Inferior parietal cortex (tissue), 1 donor: ENCODE results near the gene MAPK4.
"Not testable (repeated sequence)": the region's sequence is repeated elsewhere in the genome, so short reads cannot be mapped to it uniquely, and the experiment has no call there.

Experiments
- DNase-seq: peaks from one replicate; pipeline ENCODE4 v3.0.0-alpha.2; 2016; ENCODE audit errors: extremely low spot score

Gene MAPK4

DNA sequence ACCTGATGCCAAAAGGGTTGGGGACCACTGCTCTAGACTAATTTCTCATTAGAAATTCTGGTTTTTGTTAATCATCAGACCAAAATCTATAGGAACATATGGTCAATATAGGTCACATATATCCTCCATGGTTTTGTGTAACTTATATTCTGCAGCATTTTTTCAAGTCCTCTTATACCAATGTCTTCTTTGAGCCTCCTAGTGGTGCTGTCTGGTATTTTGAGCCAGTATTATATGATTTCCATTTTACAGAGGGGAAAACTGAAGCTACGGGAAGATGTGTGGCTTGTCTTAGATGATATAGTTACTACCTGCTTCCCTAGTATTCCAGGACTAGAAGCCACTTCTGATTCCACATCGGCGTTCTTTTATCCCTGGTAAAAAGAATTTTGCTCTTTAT lies 13.8 kb downstream of the MAPK4 start:
- DNase-seq, result no peak

DNA sequence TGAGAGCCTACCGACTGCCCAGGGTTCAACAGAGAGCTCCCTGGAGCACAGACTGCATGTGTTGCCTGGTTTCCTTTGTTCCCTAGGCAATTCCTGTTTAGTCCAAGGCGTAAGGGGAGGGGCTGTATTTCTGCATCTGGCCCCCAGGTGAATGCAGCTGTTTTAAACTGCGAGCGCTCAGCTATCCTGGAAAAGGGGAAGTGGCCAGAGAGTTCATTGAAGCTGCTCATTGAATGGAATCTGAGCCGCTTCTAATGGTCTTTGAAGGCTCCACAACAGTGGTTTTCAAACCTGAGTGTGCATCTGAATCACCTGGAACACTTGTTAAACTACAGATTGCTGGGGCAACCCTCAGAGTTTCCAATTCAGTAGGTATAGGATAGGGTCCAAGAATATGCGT lies 18.1 kb downstream of the MAPK4 start:
- no peak for DNase-seq

DNA sequence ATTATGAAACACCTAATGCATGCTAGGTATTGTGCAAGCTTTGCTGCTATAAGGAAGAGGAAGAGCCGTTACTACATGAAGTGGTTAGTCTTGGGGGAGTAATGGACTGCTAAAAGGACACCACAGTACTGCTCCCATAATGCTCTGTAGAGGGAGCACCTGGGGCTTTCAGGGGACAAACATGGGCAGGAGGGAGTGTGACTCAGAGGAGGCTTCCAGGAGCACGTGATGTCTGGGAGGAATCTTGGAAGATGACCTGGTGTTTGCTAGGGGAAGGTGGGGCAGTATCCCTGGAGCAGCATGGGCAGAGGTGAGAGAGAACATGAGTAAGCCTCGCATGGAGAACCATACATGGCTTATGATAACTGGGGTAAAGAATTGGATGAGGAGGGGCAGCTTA lies 18.8 kb downstream of the MAPK4 start:
- no peak for DNase-seq

DNA sequence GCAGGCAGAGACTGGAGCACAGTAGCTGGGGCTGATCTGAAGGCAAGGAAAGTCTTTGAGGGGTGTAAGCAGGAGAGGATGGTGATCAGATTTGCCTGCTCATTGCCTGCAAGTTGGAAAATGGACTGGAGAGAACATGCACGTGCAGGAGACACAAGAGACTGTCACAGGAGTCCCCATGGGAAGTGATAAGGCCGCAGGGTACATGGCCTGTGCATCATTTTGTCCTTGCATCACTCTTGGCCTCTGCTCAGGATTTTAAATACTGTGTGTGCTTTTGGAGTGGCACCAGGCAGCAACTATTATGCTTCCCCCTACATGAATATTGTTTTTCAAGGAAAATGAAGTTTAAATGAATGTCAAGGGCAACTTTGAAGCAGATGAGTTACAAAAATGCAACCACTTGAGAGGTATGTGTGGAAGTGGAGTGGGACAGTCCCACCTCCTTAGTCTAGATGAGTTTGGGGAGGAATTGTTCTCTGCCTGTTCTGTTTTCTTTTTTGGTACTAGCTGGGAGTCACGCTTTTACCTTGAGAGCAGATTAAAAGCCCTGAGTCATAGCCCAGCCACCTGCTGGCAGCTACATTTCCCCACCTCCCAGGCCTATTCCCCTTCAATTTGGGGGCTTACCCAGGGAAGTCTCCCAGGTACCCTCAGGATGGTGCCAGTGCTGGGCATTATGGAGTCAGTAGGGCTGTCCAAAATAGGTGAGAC lies 19.3 kb downstream of the MAPK4 start:
- DNase-seq, result no peak

DNA sequence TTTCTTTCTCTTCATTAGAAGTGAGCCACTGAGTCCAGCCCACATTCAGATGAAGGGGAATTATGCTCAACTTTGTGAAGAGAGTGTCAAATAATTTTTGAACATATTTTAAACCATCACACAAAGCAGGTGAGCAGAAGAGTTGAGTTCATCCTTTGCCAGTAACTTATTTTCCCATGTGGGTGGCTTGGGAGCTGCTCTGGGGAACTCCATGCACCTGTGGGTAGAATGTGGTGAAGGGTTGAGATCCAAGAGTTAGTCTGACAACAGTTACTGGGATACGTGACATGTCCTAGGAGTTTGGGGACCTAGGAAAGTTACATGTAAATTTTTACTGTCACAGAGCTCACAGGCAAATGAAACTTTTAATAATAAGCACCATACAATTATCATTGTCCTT lies 21.6 kb downstream of the MAPK4 start:
- no peak for DNase-seq

DNA sequence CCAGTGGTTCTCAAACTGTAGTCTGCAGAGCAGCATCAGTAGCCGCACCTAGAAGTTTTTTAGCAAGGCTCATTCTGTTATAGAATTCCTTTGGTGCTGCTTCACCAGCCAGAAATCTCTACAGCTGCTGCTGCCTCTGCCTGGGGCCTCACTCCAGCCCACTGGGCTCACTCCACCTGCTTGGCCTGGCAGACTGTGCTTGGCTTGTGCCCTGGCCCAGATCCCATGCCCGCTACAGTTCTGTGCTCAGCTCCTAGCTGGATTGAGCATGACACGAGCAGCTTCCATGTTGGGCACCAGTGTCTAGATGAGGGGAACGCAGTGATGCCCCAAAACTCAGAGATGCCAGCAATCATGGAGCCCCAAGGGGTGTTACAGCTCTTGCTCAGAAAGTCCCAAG lies 22.6 kb downstream of the MAPK4 start:
- DNase-seq, result no peak

DNA sequence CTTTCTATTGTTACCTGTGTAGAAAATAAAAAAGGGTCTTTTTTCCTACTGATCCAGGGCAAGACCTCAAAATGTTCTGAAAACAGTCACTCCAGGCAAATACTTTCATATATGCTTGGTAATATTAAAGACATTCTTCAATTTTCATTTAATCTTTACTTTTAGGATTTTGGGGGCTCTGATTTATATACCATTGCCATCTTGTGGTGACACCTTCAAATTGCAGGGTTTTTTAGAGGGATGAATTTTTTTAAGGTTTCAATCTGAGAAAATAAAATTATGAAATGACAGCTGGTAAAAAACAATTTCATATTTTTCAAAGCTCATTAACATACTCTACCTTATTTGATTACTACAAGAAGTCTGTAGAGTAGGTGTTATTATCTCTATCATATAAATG lies 26.8 kb downstream of the MAPK4 start:
- DNase-seq, result no peak

DNA sequence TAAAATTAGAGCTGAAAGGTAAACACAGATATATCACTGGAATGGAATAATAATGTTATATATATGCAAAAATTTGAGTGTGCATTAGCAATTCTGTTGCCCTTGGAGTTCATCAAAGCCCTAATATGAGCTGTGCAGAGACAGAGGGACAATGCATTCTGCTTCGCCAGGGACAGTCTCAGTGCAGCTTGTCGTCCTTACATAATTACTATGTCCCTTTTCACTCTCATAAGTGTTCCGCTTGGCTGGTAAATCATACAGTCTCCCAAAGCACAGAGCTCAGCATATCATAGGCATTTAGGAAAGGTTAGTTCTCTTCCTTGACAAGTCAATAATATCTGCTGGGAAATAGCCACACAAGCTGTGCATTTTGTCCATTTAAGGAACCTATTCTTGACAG lies 30.7 kb downstream of the MAPK4 start:
- DNase-seq, result no peak

DNA sequence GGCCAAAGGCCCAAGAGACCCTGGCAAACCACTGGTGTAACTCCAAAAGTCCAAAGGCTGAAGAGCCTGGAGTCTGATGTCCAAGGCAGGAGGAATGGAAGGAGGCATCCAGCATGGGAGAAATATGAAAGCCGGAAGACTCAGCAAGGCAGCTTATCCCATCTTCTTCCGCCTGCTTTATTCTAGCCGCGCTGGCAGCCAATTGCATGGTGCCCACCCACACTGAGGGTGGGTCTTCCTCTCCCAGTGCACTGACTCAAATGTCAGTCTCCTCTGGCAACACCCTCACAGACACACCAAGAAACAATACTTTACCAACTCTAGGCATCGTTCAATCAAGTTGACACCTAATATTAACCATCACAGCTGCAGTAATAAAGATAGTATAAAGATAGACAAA lies 34.1 kb downstream of the MAPK4 start:
- no peak for DNase-seq

DNA sequence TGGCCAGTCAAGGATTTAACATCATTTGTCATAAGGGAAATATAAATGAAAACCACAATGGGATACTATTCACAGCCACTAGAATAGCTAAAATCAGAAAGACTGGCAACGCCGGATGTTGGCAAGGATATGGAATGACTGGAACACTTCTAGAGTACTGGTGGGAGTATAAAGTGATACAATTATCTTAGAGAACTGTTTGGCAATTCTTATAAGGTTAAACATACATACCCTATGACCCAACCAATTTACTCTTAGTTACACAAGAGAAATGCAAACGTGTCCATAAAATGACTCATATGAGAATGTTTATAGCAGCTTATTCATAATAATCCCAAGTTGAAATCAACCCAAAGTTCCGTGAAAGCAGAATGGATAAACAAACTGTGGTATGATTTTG lies 35.1 kb downstream of the MAPK4 start:
- no peak for DNase-seq

DNA sequence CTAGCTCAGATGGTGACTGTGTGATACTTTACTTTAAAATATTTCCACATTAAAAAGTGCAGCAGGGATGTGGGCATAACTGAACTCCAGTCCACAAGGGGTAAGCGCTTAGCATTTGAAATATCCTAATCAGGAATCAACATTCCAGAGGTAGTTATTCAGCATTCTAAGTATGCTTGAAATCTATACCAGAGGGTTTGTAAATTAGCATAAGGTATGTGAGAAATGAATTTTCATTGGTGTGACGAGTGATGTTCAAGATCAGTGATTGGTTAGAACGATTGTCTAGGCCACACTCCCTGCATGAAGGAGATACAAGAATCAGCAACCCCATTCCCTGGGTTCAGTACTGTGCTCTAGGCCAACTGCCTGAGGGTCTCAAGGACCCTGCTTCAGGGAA lies 42.6 kb downstream of the MAPK4 start:
- no peak for DNase-seq

DNA sequence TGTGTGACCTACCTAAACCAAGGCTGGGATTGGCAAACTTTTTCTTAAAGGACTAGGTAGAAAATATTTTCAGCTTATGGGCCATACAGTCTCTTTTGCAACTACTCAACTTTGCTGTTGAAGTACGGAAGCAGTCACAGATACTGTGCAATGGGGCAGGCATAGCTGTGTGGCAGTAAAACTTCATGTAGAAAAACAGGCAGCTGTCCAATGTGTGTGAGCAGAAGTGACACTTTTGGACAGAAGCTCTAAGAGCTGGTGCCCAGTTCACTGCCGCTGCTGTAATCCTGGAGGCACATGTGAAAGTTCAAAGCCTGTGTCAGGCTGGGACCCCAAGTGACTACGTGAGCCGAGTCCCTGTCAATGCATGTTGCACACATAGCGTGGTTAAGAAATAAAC lies 46.7 kb downstream of the MAPK4 start:
- no peak for DNase-seq

DNA sequence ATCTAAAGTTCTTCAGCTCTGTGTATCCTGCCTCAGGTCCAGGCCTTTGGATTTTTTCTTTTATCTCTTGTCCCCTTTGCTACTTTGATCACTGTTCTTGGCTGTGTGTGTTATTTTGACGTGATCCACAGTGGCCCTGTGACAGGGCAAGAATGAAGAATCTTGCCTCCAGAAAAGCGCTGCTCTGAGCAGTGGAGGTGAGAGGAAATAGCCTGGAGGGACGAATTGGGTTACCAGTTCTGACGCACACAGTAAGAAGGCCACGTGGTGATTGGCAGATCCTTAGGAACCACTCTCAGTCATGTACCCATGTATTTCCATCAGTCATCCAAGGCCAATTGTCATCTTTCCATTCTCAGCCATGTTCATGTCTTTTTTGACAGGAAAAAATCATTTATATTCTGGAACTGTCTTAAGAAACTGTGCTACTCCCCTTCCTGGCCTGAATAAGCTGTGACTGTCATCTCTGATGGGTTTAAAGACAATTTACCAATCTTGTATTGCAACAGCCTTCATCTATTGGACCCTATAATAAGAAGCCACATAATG lies 47.6 kb downstream of the MAPK4 start:
- DNase-seq, result no peak

DNA sequence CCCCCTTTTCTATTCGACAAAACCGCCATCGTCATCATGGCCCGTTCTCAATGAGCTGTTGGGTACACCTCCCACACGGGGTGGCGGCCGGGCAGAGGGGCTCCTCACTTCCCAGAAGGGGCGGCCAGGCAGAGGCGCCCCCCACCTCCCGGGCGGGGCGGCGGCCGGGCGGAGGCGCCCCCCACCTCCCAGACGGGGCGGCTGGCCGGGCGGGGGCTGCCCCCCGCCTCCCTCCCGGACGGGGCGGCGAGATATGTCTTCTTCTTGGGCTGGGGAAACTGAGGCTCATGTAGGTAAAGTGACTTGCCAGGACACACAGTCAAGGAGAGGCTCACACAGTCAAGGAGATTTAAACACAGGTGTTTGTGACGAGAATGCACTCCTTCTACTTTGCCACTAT lies 49.3 kb downstream of the MAPK4 start:
- not testable (repeated sequence) for DNase-seq

DNA sequence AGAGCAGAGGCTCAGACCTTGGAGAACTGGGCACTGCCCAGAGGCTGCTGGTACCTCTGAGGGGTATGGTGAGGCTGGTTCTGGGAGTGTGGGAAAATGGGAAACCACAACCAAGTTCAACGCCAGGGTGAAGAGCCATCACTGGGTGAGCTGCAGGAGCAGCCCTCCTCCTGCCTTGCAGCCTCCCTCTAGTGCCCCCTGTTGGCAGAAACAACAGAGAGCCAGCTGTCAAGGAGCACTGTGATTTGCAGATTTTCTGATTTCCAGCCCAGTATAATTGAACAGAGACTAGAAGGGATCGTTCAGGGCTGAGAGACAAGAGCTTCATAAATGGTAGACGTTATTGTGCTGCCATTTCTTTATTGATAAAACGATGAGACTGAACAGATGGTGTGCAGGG lies 50.5 kb downstream of the MAPK4 start:
- no peak for DNase-seq

DNA sequence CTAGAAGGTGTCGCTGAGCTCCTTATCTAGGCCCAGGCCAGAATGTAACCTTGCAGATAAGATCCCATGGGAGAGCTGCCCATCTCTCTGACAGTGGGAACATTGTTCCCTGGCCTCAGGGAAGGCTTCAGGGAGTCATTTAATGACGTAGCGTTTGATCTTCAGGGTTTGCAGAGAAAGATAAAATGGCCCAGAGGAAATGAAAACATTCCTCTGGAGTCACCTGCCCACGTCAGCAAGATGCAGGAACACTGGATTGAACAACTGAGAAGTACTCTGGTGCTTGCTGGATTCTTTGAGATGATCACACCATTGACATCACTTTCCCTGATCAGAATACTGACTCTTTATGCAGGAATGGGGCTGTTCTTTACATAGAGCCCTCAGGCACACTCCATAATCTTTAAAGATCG lies 51.6 kb downstream of the MAPK4 start:
- no peak for DNase-seq

DNA sequence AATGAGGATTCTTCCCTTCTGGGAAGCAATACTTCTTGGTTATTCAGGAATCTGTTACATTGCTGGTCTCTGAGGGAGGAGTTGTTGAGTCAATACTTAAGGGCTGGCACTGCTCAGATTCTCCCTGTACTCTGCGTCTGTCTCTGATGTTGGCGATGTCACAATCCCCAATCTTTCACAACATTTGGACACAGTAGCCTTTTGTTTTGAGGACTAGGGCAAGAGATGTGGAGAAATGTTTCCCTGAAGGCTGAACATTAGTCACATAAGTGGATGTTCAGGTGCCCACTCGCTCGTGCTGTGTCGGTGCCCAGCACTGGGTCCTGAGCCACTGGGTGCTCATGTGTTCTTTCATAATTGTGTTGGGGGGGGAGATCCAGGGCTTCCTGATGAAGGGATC lies 55.0 kb downstream of the MAPK4 start:
- no peak for DNase-seq

DNA sequence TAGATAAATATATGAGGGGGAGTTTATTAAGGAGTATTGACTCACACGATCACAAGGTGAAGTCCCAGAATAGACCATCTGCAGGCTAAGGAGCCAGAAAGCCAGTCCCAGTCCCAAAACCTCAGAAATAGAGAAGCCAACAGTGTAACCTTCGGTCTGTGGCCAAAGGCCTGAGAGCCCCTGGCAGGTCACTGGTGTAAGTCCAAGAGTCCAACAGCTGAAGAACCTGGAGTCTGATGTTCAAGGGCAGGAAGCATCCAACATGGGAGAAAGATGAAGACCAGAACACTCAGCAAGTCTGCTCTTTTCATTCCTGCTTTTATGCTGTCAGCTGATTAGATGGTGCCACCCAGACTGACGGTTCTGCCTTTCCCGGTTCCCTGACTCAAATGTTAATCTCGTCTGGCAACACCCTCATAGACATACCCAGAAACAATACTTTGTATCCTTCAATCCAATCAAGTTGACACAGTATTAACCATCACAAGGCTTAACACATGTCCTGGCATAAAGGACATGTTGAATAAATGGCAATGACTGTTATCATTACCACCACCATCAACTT lies 56.7 kb downstream of the MAPK4 start:
- no peak for DNase-seq

DNA sequence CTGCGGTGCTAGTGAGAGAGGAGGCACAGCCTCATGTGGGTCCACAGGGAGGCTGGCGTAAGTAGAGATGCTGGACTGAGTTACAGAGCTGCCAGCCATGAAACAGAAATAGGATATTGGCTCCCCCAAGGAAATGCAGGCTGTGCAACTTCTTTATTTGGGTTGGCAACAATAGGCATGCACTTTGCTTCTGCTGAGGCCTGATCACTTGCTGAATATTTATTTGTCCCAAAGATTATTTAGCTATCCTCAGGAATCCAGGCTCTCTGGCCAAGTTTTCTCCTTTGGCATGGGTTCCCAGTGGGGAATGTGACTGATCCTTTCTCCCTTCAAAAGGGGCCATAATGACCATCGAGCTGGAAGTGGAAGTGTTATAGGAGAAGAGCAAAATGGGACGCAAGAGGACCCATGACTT lies 60.0 kb downstream of the MAPK4 start:
- DNase-seq, result no peak

DNA sequence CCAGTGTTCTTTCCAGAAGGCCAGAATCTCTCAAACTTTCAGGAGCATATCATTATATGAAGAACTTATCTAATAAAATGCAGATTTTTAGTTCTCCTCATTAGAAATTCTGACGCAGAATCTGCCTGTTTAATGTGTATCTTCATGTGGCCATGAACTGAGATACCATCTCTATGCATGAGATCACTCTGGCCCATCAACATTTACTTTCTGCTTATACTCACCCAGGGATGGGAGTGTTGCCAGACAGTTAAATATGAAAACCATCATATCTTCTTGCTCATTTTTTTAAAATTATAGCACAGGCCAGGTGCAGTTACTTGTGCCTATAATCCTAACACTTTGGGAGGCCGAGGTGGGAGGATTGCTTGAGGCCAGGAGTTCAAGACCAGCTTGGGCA lies 60.4 kb downstream of the MAPK4 start:
- DNase-seq, result no peak

DNA sequence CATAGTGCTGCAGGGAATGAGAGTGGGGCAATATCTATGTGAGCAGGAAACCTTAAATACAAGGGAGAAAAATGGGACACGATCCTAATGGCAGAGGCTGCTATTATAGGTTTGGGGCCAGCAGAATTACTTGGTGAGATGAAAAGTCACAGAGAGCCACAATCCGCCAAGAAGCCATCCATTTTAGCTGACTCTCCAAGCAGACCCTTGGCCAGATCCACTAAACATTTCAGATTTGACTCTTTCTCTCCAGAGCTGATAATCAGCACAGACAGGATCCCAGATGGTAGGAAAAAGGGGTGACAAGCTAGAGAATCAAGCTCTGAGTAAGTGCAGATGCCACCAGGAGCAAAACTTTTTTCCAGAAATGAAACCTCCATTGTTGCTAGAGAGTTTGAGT lies 61.5 kb downstream of the MAPK4 start:
- DNase-seq, result no peak

DNA sequence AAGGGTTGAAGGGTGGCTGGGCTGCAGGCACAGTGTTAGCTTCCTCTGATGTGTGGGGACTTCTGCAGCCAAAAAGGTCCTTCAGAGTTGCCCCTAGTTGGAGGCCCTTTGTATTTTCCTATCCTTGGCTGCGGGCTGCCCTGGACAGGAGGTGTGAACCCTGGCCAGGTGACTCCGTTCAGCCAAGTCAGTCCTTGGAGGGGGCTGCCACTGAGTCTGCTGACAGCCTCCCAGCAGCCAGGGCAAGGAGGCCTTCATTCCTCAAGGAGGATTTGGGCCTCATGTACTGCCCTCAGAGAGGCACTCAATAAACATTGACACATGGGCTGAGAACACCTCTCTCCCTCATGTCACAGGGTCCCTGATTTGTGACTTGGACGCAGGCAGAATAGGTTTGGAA lies 62.4 kb downstream of the MAPK4 start:
- DNase-seq, result no peak

DNA sequence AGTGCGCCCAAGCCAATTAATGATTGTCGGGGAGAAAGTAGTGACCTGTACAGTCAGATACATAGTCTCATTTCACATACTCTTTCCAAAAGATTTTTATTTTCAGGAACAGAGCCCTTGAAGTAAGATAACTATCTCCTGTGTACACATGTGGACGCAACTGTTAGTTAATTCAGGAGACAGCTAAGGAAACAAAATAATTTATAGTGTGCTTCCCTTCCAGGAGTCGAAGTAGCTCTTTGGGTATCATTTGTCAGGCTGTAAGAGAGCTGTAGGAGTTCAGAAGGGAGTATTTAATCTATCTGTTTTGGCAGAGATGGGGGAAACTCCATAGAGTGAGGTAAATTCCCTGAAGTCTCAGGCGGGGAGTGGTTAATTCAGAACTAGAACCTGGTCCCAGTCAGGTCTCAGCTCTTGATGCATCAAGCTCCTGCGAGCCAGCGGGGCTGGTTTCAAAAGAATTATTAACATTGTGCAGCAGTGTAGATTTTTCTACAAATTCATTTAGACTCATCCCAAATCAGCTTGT lies 63.0 kb downstream of the MAPK4 start:
- no peak for DNase-seq
